GM23248 (cell line): ENCODE results near the gene C20orf144. TPM values are rescaled to one million over a fixed set of nuclear protein-coding genes. Genes with fewer than 3 reads are reported as not detected.
A peak's percentile ranks its signal among the peaks of the same experiment; 100 is the strongest.

Experiments used
- DNase-seq: peaks from one replicate; pipeline ENCODE4 v3.0.0-alpha.2; 2015
- H2AFZ ChIP-seq: fragments of 200-600 bp; sonication (generic); 2 replicates; pipeline ENCODE4 v1.6.1; 2016; ENCODE audit warnings: antibody characterized with exemption
- H3F3A ChIP-seq: fragments of 200-600 bp; sonication (generic); 2 replicates; pipeline ENCODE4 v1.6.1; 2016; ENCODE audit warnings: mild to moderate bottlenecking, antibody characterized with exemption, mixed run types; ENCODE audit not compliant: insufficient read depth
- H3K27ac ChIP-seq: fragments of 200-600 bp; sonication (generic); 2 replicates; pipeline ENCODE4 v1.5.1; 2016; ENCODE audit warnings: mild to moderate bottlenecking
- H3K27me3 ChIP-seq: fragments of 200-600 bp; sonication (generic); replicated peaks from 2 replicates; pipeline ENCODE4 v1.6.1; 2016; ENCODE audit warnings: mild to moderate bottlenecking; ENCODE audit not compliant: insufficient read depth
- H3K36me3 ChIP-seq: fragments of 200-600 bp; sonication (generic); 2 replicates; pipeline ENCODE4 v1.6.1; 2016; ENCODE audit warnings: low read depth, mild to moderate bottlenecking
- H3K4me1 ChIP-seq: fragments of 200-600 bp; sonication (generic); 2 replicates; pipeline ENCODE4 v1.6.1; 2016; ENCODE audit warnings: mild to moderate bottlenecking; ENCODE audit not compliant: insufficient read depth
- H3K4me2 ChIP-seq: fragments of 200-600 bp; sonication (generic); one replicate; pipeline ENCODE4 v1.6.1; 2016; ENCODE audit warnings: mild to moderate bottlenecking; ENCODE audit not compliant: unreplicated experiment
- H3K4me3 ChIP-seq: fragments of 200-600 bp; sonication (generic); 2 replicates; pipeline ENCODE4 v1.5.1; 2016; ENCODE audit warnings: mild to moderate bottlenecking
- H3K79me2 ChIP-seq: fragments of 200-600 bp; sonication (generic); 2 replicates; pipeline ENCODE4 v1.6.1; 2016; ENCODE audit warnings: mild to moderate bottlenecking; ENCODE audit not compliant: insufficient read depth
- H3K9ac ChIP-seq: fragments of 200-600 bp; sonication (generic); 2 replicates; pipeline ENCODE4 v1.6.1; 2016; ENCODE audit warnings: mild to moderate bottlenecking
- H3K9me2 ChIP-seq: fragments of 200-600 bp; sonication (generic); 2 replicates; pipeline ENCODE4 v1.6.1; 2016; ENCODE audit warnings: mixed run types, mild to moderate bottlenecking, moderate library complexity; ENCODE audit not compliant: insufficient read depth
- H3K9me3 ChIP-seq: fragments of 200-600 bp; sonication (generic); one replicate; pipeline ENCODE4 v1.6.1; 2017; ENCODE audit warnings: low read depth
- H4K20me1 ChIP-seq: fragments of 200-600 bp; sonication (generic); 2 replicates; pipeline ENCODE4 v1.6.0; 2016; ENCODE audit not compliant: insufficient read depth
- EZH2 ChIP-seq: fragments of 200-600 bp; sonication (generic); IDR thresholded peaks from 2 replicates; pipeline ENCODE4 v1.6.1; 2018; ENCODE audit warnings: antibody characterized with exemption, mild to moderate bottlenecking; ENCODE audit not compliant: insufficient read depth, poor library complexity, severe bottlenecking
- EZH2phosphoT487 ChIP-seq: fragments of 200-600 bp; sonication (generic); IDR thresholded peaks from 2 replicates; pipeline ENCODE4 v1.6.1; 2018; ENCODE audit warnings: antibody characterized with exemption, moderate library complexity, mild to moderate bottlenecking, low read depth; ENCODE audit not compliant: insufficient read depth
- WGBS, 2 experiments: methylation state at CpG; one replicate each; pipeline ENCODE4 v1.1.6; 2015 to 2017; ENCODE audit warnings: low lambda C conversion rate in 2 of 2, low coverage in 1 of 2; ENCODE audit errors: missing lambda C conversion rate in 2 of 2; 5-methylcytosine and 5-hydroxymethylcytosine counted together
- in situ Hi-C: fragments of 300-500 bp; cut with MboI; formaldehyde crosslinking; loops from 2 replicates; pipeline ENCODE4 v1.15.0; 2020
- polyA plus RNA-seq: library from polyadenylated mRNA; unstranded; fragments of >200 nt; fragmentation: Nextera tagmentation; extraction: Ambion mirVana; gene quantifications from 2 replicates; pipeline ENCODE4 v1.2.1, GENCODE V29; 2016
- total RNA-seq: library from RNA; depleted of rRNA; stranded (reverse); fragments of >200 nt; shearing (Covaris generic); gene quantifications from 2 replicates; pipeline ENCODE4 v1.2.3, GENCODE V29; 2014; rRNA removed

C20orf144 gene
- total RNA-seq (0.63 TPM in 1 of 2 replicates, not detected in the other), polyA plus RNA-seq (0.25 and 0.41 TPM in 2 replicates)

DNA sequence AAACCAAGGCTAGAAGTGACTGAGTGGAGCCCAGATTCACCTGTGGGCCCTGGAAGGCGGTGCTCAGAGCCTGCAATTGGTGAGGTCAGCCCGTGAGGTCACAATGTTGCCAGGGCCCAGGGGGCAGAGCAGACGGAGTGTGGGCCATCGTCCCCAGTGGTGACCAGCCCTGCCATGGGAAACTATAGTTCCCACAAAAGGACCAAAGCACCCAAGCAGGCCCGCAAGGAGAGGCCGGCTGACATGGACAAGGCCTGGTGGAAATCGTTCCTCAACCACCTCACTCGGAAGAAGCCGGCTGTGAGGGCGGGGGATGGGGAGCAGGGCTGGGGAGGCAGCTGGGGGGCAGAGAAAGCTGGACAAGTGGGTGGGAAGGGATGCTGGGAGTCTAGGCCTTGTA is at the start of gene C20orf144:
Gene C20orf144, plus strand, starts transcription at position 156 of the 400 bp plus-strand sequence. Its CDS starts 19 bp downstream, at position 175.
- Histone ChIP-seq H3K9ac (peak within 1 kb of the TSS; percentile 89), H3K4me2 (peak within 1 kb of the TSS; percentile 75), H2AFZ (peak within 1 kb of the TSS; percentile 82), H3F3A (0 out of 2 replicates have a peak, but pooled peaks cover 11% of the 10 kb centered on the region), H3K27ac (peak within 1 kb of the TSS; percentile 72), H3K4me1 (peaks cover 13% of the 10 kb centered on the region; the same call in 1 of the 2 replicates), H4K20me1 (no peaks in the 10 kb centered on the region), H3K4me3 (peak within 1 kb of the TSS; percentile 85), H3K9me2 (no peaks in the 10 kb centered on the region), H3K79me2 (0 out of 2 replicates have a peak, but pooled peaks cover 6% of the 10 kb centered on the region), H3K9me3 (no peaks in the 10 kb centered on the region), H3K27me3 (no peaks in the 10 kb centered on the region), H3K36me3 (no peaks in the 10 kb centered on the region)
- in situ Hi-C loops, result no loop called here
- WGBS, 2 experiments, result 78 to 82% methylated on average over 9 to 10 of the region's 10 CpGs
- no peak for DNase-seq
- no peak for TF ChIP-seq EZH2
- no peak for TF ChIP-seq EZH2phosphoT487

DNA sequence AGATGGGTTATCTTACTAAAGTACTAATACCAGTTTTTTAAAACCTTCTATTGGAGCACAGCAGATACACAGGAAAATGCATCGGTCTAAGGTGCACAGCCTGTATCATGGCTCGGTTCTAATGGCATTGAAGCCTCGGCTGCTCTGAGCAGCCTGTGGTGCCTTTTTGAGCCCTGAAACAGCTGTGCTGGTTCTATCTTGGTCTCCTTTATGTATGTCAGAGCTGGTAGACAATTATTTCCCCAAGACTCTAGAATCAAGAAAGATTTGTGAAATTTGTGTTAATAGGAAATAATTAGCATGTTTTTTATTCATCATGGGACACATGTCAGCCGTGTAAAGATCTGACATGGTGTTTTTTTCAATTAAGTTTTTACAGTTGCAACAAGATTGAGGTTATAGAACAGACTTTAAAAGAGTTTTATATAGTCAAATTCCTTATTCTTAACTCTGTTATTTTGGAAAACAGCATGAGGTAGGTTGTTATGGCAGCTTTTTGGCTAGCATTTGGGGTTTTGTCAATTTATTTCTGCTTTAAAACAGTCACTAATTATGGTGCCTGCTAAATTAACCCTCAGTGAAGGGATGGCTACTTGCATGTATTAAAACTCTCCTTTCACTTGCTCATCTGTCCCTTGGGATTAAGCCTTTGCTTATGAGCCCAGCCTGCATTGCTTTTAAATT is 40.3 kb upstream of the C20orf144 start:
- Histone ChIP-seq H3K79me2 (no peaks in the 10 kb centered on the region), H3K9me2 (no peaks in the 10 kb centered on the region), H2AFZ (no peak overlapping the region), H3F3A (no peaks in the 10 kb centered on the region), H3K36me3 (peaks cover 16% of the 10 kb centered on the region), H4K20me1 (no peaks in the 10 kb centered on the region), H3K27me3 (no peaks in the 10 kb centered on the region), H3K9me3 (no peaks in the 10 kb centered on the region), H3K4me1 (no peaks in the 10 kb centered on the region), H3K4me2 (no peak overlapping the region), H3K27ac (no peak overlapping the region), H3K4me3 (no peak overlapping the region), H3K9ac (no peak overlapping the region)
- TF ChIP-seq EZH2, result no peak
- TF ChIP-seq EZH2phosphoT487, result no peak
- peak; percentile 23 for DNase-seq
- 82 to 83% methylated on average over 4 of the region's 4 CpGs for WGBS, 2 experiments
- in situ Hi-C loops, result no loop called here

DNA sequence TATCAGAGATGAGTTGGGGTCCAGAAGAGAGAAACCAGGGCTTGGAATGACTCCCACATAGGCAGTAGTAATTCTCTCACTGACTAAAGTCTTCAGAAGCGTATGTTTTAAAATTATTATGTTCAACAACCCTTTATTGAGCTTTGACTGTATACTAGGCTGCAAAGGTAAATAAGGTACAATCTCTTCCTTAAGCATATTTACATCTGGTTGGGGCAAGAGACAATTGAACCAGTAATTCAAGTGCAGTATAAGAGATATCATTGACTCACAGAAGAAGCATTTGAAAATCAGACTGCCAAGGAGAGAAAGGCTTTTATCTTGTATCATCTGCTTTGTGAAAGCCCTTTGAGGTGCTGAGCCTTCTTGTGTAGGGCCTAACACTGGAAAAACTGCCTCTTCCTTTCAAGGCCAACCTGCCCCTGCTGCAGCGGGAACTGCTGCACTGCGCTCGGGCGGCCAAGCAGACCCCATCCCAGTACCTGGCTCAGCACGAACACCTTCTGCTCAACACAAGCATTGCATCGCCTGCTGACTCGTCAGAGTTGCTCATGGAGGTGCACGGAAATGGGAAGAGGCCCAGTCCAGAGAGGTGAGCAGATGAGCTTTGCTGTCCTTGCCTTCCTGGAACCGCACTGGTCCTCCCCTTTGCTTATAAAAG is 39.3 kb upstream of the C20orf144 start:
- Histone ChIP-seq H4K20me1 (no peaks in the 10 kb centered on the region), H3K9me2 (no peaks in the 10 kb centered on the region), H3K4me1 (no peaks in the 10 kb centered on the region), H3F3A (no peaks in the 10 kb centered on the region), H3K9ac (no peak overlapping the region), H2AFZ (no peak overlapping the region), H3K79me2 (no peaks in the 10 kb centered on the region), H3K27ac (no peak overlapping the region), H3K4me3 (no peak overlapping the region), H3K4me2 (no peak overlapping the region), H3K9me3 (no peaks in the 10 kb centered on the region), H3K27me3 (no peaks in the 10 kb centered on the region), H3K36me3 (peaks cover 16% of the 10 kb centered on the region)
- in situ Hi-C loops, result no loop called here
- DNase-seq, result no peak
- WGBS, 2 experiments, result 97 to 98% methylated on average over 10 of the region's 10 CpGs
- TF ChIP-seq EZH2 (no peak), EZH2phosphoT487 (no peak)

DNA sequence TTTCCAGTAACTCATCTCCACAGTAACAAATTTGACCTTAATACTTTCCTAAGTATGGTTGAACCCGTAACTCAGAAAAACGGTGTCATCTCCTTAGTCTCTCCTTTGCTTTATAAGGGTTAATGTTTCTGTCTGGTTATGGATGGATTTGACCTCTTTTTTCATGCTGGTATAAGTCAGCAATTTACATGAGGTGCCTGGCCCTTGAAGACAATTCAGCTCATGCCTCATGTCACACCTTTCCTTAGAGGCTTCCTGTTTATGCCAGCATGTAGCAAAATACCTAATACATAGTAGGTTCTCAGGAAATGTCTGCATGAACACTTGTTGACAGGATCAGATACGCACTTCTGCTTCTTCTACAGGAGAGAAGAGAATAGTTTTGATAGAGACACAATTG is 37.7 kb upstream of the C20orf144 start:
- no peaks in the 10 kb centered on the region for H3K9me3 ChIP-seq
- WGBS, 2 experiments, result 83 to 86% methylated on average over 3 of the region's 3 CpGs
- no peak overlapping the region for H3K27ac ChIP-seq
- no peaks in the 10 kb centered on the region for H3K4me1 ChIP-seq
- no peak for DNase-seq
- in situ Hi-C loops, result no loop called here
- no peak overlapping the region for H2AFZ ChIP-seq
- H3K9me2 ChIP-seq, result no peaks in the 10 kb centered on the region
- H3K27me3 ChIP-seq, result no peaks in the 10 kb centered on the region
- H3K36me3 ChIP-seq, result peaks cover 16% of the 10 kb centered on the region
- H4K20me1 ChIP-seq, result no peaks in the 10 kb centered on the region
- H3K79me2 ChIP-seq, result no peaks in the 10 kb centered on the region
- no peaks in the 10 kb centered on the region for H3F3A ChIP-seq
- no peak for TF ChIP-seq EZH2
- no peak for TF ChIP-seq EZH2phosphoT487
- H3K9ac ChIP-seq, result no peak overlapping the region
- H3K4me2 ChIP-seq, result no peak overlapping the region
- H3K4me3 ChIP-seq, result no peak overlapping the region
